Caco-2 (cell line): ENCODE data around the gene ARID3C. TPM values are rescaled to one million over a fixed set of nuclear protein-coding genes. Genes with fewer than 3 reads are reported as not detected.
A peak's percentile ranks its signal among the peaks of the same experiment; 100 is the strongest.
"Not testable (repeated sequence)": the region's sequence is repeated elsewhere in the genome, so short reads cannot be mapped to it uniquely, and the experiment has no call there.

Experiments
- BruUV-seq: library from RNA; stranded (reverse); fragments of 400-500 nt; replicated peaks from 2 replicates; lab custom pipeline; 2021; lab: Mats Ljungman, UMichigan
- CTCF ChIA-PET: fragments of 300-600 bp; sonication (Branson Sonifier 250); formaldehyde crosslinking; loops from one replicate; lab custom pipeline; 2022; ENCODE audit warnings: antibody characterized with exemption; lab: Charles Lee
- POLR2A ChIA-PET: fragments of 300-600 bp; sonication (Branson Sonifier 250); formaldehyde crosslinking; loops from one replicate; lab custom pipeline; 2022; ENCODE audit warnings: antibody characterized with exemption; lab: Charles Lee
- DNase-seq, 2 experiments: peaks; one replicate each; pipeline versions ENCODE4 v3.0.0 to v3.0.0-alpha.2; 2020 to 2022
- H3K27me3 ChIP-seq: replicated peaks from 2 replicates; pipeline ENCODE4 v1.6.0; 2011; ENCODE audit warnings: low read length; ENCODE audit not compliant: control insufficient read depth, insufficient read depth
- H3K36me3 ChIP-seq: 2 replicates; pipeline ENCODE4 v1.5.1; 2011; ENCODE audit warnings: low read length; ENCODE audit not compliant: control insufficient read depth, insufficient read depth
- H3K4me1 ChIP-seq: fragments of 250-450 bp; sonication (Bioruptor Pico); 2 replicates; pipeline ENCODE4 v1.5.1; 2020; ENCODE audit warnings: mild to moderate bottlenecking
- H3K4me3 ChIP-seq: 2 replicates; pipeline ENCODE4 v1.5.1; 2011; ENCODE audit warnings: low read depth, mild to moderate bottlenecking, control low read depth, low read length
- H3K9me3 ChIP-seq: fragments of 250-450 bp; sonication (Bioruptor Pico); 2 replicates; pipeline ENCODE4 v1.5.1; 2020; ENCODE audit warnings: mild to moderate bottlenecking, moderate library complexity
- H3K27ac Mint-ChIP-seq: one replicate; pipeline ENCODE4 v1.8.0; 2022; ENCODE audit warnings: mixed read lengths; ENCODE audit not compliant: unreplicated experiment
- H3K27me3 Mint-ChIP-seq: one replicate; pipeline ENCODE4 v1.8.0; 2022; ENCODE audit warnings: mixed read lengths; ENCODE audit not compliant: insufficient read depth, unreplicated experiment
- H3K36me3 Mint-ChIP-seq: one replicate; pipeline ENCODE4 v1.8.0; 2022; ENCODE audit warnings: mild to moderate bottlenecking, mixed read lengths; ENCODE audit not compliant: insufficient read depth, unreplicated experiment
- H3K4me1 Mint-ChIP-seq: one replicate; pipeline ENCODE4 v1.8.0; 2022; ENCODE audit warnings: low read depth, mixed read lengths; ENCODE audit not compliant: unreplicated experiment
- H3K4me3 Mint-ChIP-seq: one replicate; pipeline ENCODE4 v1.8.0; 2022; ENCODE audit warnings: mild to moderate bottlenecking, moderate library complexity, mixed read lengths; ENCODE audit not compliant: unreplicated experiment
- H3K9me3 Mint-ChIP-seq: one replicate; pipeline ENCODE4 v1.8.0; 2022; ENCODE audit warnings: mixed read lengths; ENCODE audit not compliant: unreplicated experiment
- CTCF ChIP-seq, 2 experiments: fragments of 200-600 bp in 1 of 2; IDR thresholded peaks; 1 replicate in 1 of 2; 2 replicates in 1 of 2; pipeline versions ENCODE4 v1.5.1 to v1.8.0; 2011 to 2022; ENCODE audit warnings: antibody characterized with exemption in 1 of 2, control low read depth in 1 of 2, inconsistent platforms in 1 of 2, low read depth in 1 of 2, low read length in 1 of 2, mild to moderate bottlenecking in 1 of 2, moderate library complexity in 1 of 2; ENCODE audit not compliant: insufficient read depth in 1 of 2, severe bottlenecking in 1 of 2, unreplicated experiment in 1 of 2
- intact Hi-C: fragments of 100-400 bp; cut with micrococcal nuclease; formaldehyde crosslinking; loops from one replicate; pipeline ENCODE4 v1.10.0; 2022; ENCODE audit not compliant: unreplicated experiment
- total RNA-seq: library from RNA; stranded (reverse); gene quantifications from 2 replicates; pipeline ENCODE4 v1.2.3, GENCODE V29; 2022

Gene ARID3C
- total RNA-seq, 1 experiment from 2014 or later: not detected

GRCh38 chr9:34646211-34647083 lies 17.6 kb upstream of the ARID3C start, which contains the start of gene GALT:
TSS of gene GALT (plus strand) at chr9:34646675. CDS start at chr9:34646705, 30 bp downstream.
- H3K27me3 ChIP-seq: no peaks in the 10 kb centered on the region
- no peaks in the 10 kb centered on the region for H3K9me3 ChIP-seq
- POLR2A ChIA-PET: interaction anchor here (0.7 to 2.0 kb wide), 4 partner anchors 8 to 55 kb away, joined by 3 to 7 read pairs (median 4); partner anchors contain the start of gene SIGMAR1
- H3K36me3 ChIP-seq: no peaks in the 10 kb centered on the region
- peak within 1 kb of the TSS; percentile 77 for H3K4me3 ChIP-seq
- BruUV-seq: TSS peak; percentile 51
- CTCF ChIA-PET: interaction anchor here (0.5 to 2.6 kb wide), 14 partner anchors 9 to 502 kb away, joined by 3 to 25 read pairs (median 4); partner anchors contain the start of genes ARID3C, DCTN3, RPP25L and SIGMAR1
- peak; percentile 97 to 98 for DNase-seq
- Mint-ChIP-seq H3K36me3 (peaks cover 16% of the 10 kb centered on the region), H3K4me3 (peak within 1 kb of the TSS; percentile 81), H3K27me3 (no peaks in the 10 kb centered on the region), H3K27ac (peak within 1 kb of the TSS; percentile 77), H3K4me1 (peaks cover 25% of the 10 kb centered on the region), H3K9me3 (no peaks in the 10 kb centered on the region)
- H3K4me1 ChIP-seq: peaks cover 34% of the 10 kb centered on the region
- peak; percentile 36 to 61 for TF ChIP-seq CTCF (IDR thresholded peaks at IDR 0.05; ENCODE audit: insufficient read depth in 1 of 2, low read depth in 1 of 2, low read length in 1 of 2, severe bottlenecking in 1 of 2, unreplicated experiment in 1 of 2)
- intact Hi-C loops: loop anchor here (1.0 to 2.0 kb wide), 2 partner anchors 9 to 18 kb away; partner anchors contain the start of gene SIGMAR1

GRCh38 chr9:34644766-34645314 lies 16.0 kb upstream of the ARID3C start:
- peak overlapping the region; percentile 42 for H3K4me3 Mint-ChIP-seq
- H3K4me1 Mint-ChIP-seq: peaks cover 28% of the 10 kb centered on the region
- POLR2A ChIA-PET: interaction anchor here (0.5 kb wide), 1 partner anchor 1001 kb away, joined by 4 read pairs; no protein-coding TSS in a partner anchor
- H3K27me3 ChIP-seq: no peaks in the 10 kb centered on the region
- no TSS peak for BruUV-seq
- no peaks in the 10 kb centered on the region for H3K36me3 ChIP-seq
- H3K27me3 Mint-ChIP-seq: no peaks in the 10 kb centered on the region
- no peaks in the 10 kb centered on the region for H3K9me3 Mint-ChIP-seq
- H3K4me3 ChIP-seq: no peak overlapping the region
- H3K4me1 ChIP-seq: peaks cover 30% of the 10 kb centered on the region
- H3K36me3 Mint-ChIP-seq: peaks cover 13% of the 10 kb centered on the region
- TF ChIP-seq CTCF (IDR thresholded peaks at IDR 0.05; ENCODE audit: insufficient read depth in 1 of 2, low read depth in 1 of 2, low read length in 1 of 2, severe bottlenecking in 1 of 2, unreplicated experiment in 1 of 2): no peak
- intact Hi-C loops: loop anchor here (1.0 kb wide), 1 partner anchor 7 kb away; the partner anchor contains the start of gene IL11RA
- H3K9me3 ChIP-seq: no peaks in the 10 kb centered on the region
- DNase-seq: peak; percentile 72 to 81
- peak overlapping the region; percentile 69 for H3K27ac Mint-ChIP-seq
- CTCF ChIA-PET: interaction anchor here (0.6 to 1.0 kb wide), 4 partner anchors 11 to 58 kb away, joined by 3 to 6 read pairs (median 4); no protein-coding TSS in a partner anchor

- H3K27ac Mint-ChIP-seq: no peak overlapping the region
- H3K4me1 ChIP-seq: peaks cover 28% of the 10 kb centered on the region
- TF ChIP-seq CTCF (IDR thresholded peaks at IDR 0.05; ENCODE audit: insufficient read depth in 1 of 2, low read depth in 1 of 2, low read length in 1 of 2, severe bottlenecking in 1 of 2, unreplicated experiment in 1 of 2): no peak
- H3K36me3 ChIP-seq: no peaks in the 10 kb centered on the region
- H3K4me3 Mint-ChIP-seq: no peak overlapping the region
- peaks cover 23% of the 10 kb centered on the region for H3K4me1 Mint-ChIP-seq
- H3K9me3 ChIP-seq: no peaks in the 10 kb centered on the region
- peaks cover 6% of the 10 kb centered on the region for H3K36me3 Mint-ChIP-seq
- ChIA-PET CTCF (interaction anchor here (1.0 to 1.2 kb wide), 2 partner anchors 9 kb away, joined by 3 to 5 read pairs; partner anchors contain the start of gene IL11RA), POLR2A (no interaction called here)
- DNase-seq: no peak
- no TSS peak for BruUV-seq
- H3K4me3 ChIP-seq: no peak overlapping the region
- intact Hi-C loops: no loop called here
- H3K27me3 ChIP-seq: no peaks in the 10 kb centered on the region
- H3K9me3 Mint-ChIP-seq: no peaks in the 10 kb centered on the region
- H3K27me3 Mint-ChIP-seq: no peaks in the 10 kb centered on the region
Measured at GRCh38 chr9:34642679-34643078, 13.8 kb upstream of the ARID3C start.

- CTCF ChIA-PET, DNase-seq: not testable (repeated sequence)
Measured at GRCh38 chr9:34639322-34639721, 10.5 kb upstream of the ARID3C start.

More at GRCh38 chr9:34639322-34639721, 10.5 kb upstream of the ARID3C start:
- POLR2A ChIA-PET, H3K27ac Mint-ChIP-seq, H3K27me3 Mint-ChIP-seq, H3K4me1 ChIP-seq, H3K27me3 ChIP-seq, H3K9me3 ChIP-seq, H3K36me3 Mint-ChIP-seq, intact Hi-C loops, H3K4me1 Mint-ChIP-seq, H3K36me3 ChIP-seq, BruUV-seq, H3K4me3 Mint-ChIP-seq, H3K9me3 Mint-ChIP-seq, H3K4me3 ChIP-seq: not testable (repeated sequence)
